MCF 10A (cell line): ENCODE results near the gene NAPG. TPM values are rescaled to one million over a fixed set of nuclear protein-coding genes. Genes with fewer than 3 reads are reported as not detected.

Experiments
- total RNA-seq: library from RNA; stranded (reverse); gene quantifications from 2 replicates; pipeline ENCODE4 v1.2.3, GENCODE V29; 2022

The NAPG gene
- total RNA-seq, 1 experiment from 2014 or later, result 32.2 TPM

Other genes with a start within 250 kb of the NAPG start
- gene APCDD1, start 71.4 kb upstream of the NAPG start, total RNA-seq, result 0.37 and 0.54 TPM in 2 replicates